Peyer's patch (tissue), 4 donors: Measurements from ENCODE around the gene TMTC2. TPM values are rescaled to one million over a fixed set of nuclear protein-coding genes. Genes with fewer than 3 reads are reported as not detected.

Experiments
- DNase-seq, 3 donors: peaks; one replicate each; pipeline ENCODE4 v3.0.0-alpha.2; 2017 to 2019
- H3K27ac ChIP-seq, 4 donors: fragments of 200-600 bp; sonication (generic); one replicate each; pipeline ENCODE4 v1.5.1; 2016 to 2019
- H3K27me3 ChIP-seq, 2 donors: fragments of 200-600 bp; sonication (generic); one replicate each; pipeline ENCODE4 v1.5.1; 2019
- H3K36me3 ChIP-seq, 3 donors: fragments of 200-600 bp; sonication (generic); one replicate each; pipeline ENCODE4 v1.5.1; 2016 to 2019
- H3K4me1 ChIP-seq, 4 donors: fragments of 200-600 bp; sonication (generic); one replicate each; pipeline ENCODE4 v1.5.1; 2016 to 2019
- H3K4me3 ChIP-seq, 4 donors: fragments of 200-600 bp; sonication (generic); 1 replicate in 3 of 4; 2 replicates in 1 of 4; pipeline ENCODE4 v1.5.1; 2016 to 2019; ENCODE audit warnings: mild to moderate bottlenecking in 1 of 4
- H3K9me3 ChIP-seq, 4 donors: fragments of 200-600 bp; sonication (generic); one replicate each; pipeline ENCODE4 v1.5.1; 2016 to 2019; ENCODE audit warnings: mild to moderate bottlenecking in 1 of 4
- CTCF ChIP-seq, 6 experiments: fragments of 450-650 bp in 4 of 6; fragments of 200-600 bp in 2 of 6; sonication (generic) in 1 of 6; IDR thresholded peaks; one replicate each; pipeline ENCODE4 v1.5.1; 2017 to 2019; ENCODE audit warnings: antibody characterized with exemption in 6 of 6, mild to moderate bottlenecking in 3 of 6, moderate library complexity in 1 of 6
- POLR2A ChIP-seq, 2 donors: fragments of 450-650 bp; IDR thresholded peaks; one replicate each; pipeline ENCODE4 v1.5.1; 2017; ENCODE audit warnings: antibody characterized with exemption in 2 of 2, mild to moderate bottlenecking in 2 of 2, moderate library complexity in 2 of 2
- total RNA-seq, 4 donors: library from RNA; depleted of rRNA; stranded (reverse); fragments of >200 nt; gene quantifications; one replicate each; pipeline ENCODE4 v1.1.0, GENCODE V29; 2016

TMTC2 gene
- total RNA-seq, 4 donors from 2014 or later = 7.0 to 19.8 (median 8.5) TPM

- Histone ChIP-seq H3K36me3 (no peaks in the 10 kb centered on the region), H3K4me1 (no peaks in the 10 kb centered on the region), H3K4me3 (no peak overlapping the region), H3K27ac (no peak overlapping the region), H3K27me3 (no peaks in the 10 kb centered on the region), H3K9me3 (no peaks in the 10 kb centered on the region)
- TF ChIP-seq CTCF (IDR thresholded peaks at IDR 0.05) (no peak), POLR2A (IDR thresholded peaks at IDR 0.05) (no peak)
- no peak for DNase-seq
Measured at GRCh38 chr12:82728710-82729109, 42.0 kb downstream of the TMTC2 start.

- DNase-seq = no peak
- H3K27me3 ChIP-seq = no peaks in the 10 kb centered on the region
- H3K4me1 ChIP-seq = no peaks in the 10 kb centered on the region
- H3K9me3 ChIP-seq = no peaks in the 10 kb centered on the region
- no peak overlapping the region for H3K27ac ChIP-seq
- no peak for TF ChIP-seq CTCF (IDR thresholded peaks at IDR 0.05)
- no peak for TF ChIP-seq POLR2A (IDR thresholded peaks at IDR 0.05)
- no peaks in the 10 kb centered on the region for H3K36me3 ChIP-seq
- no peak overlapping the region for H3K4me3 ChIP-seq
Measured at GRCh38 chr12:82730953-82731459, 44.3 kb downstream of the TMTC2 start.

- Histone ChIP-seq H3K9me3 (no peaks in the 10 kb centered on the region), H3K27me3 (no peaks in the 10 kb centered on the region), H3K36me3 (no peaks in the 10 kb centered on the region), H3K4me1 (no peaks in the 10 kb centered on the region), H3K27ac (no peak overlapping the region), H3K4me3 (no peak overlapping the region)
- no peak for DNase-seq
- TF ChIP-seq POLR2A (IDR thresholded peaks at IDR 0.05) = no peak
- no peak for TF ChIP-seq CTCF (IDR thresholded peaks at IDR 0.05)
Measured at GRCh38 chr12:82740129-82741000, 53.7 kb downstream of the TMTC2 start.

- no peak for DNase-seq
- Histone ChIP-seq H3K9me3 (no peaks in the 10 kb centered on the region), H3K27me3 (no peaks in the 10 kb centered on the region), H3K36me3 (no peaks in the 10 kb centered on the region), H3K4me3 (no peak overlapping the region), H3K4me1 (no peaks in the 10 kb centered on the region), H3K27ac (no peak overlapping the region)
- TF ChIP-seq POLR2A (IDR thresholded peaks at IDR 0.05) = no peak
- no peak for TF ChIP-seq CTCF (IDR thresholded peaks at IDR 0.05)
Measured at GRCh38 chr12:82745063-82745674, 58.5 kb downstream of the TMTC2 start.

GRCh38 chr12:82745807-82746206 lies 59.1 kb downstream of the TMTC2 start:
- TF ChIP-seq POLR2A (IDR thresholded peaks at IDR 0.05) (no peak), CTCF (IDR thresholded peaks at IDR 0.05) (no peak)
- H3K27ac ChIP-seq = no peak overlapping the region

More at GRCh38 chr12:82745807-82746206, 59.1 kb downstream of the TMTC2 start:
- no peaks in the 10 kb centered on the region for H3K27me3 ChIP-seq
- H3K36me3 ChIP-seq = no peaks in the 10 kb centered on the region
- no peak overlapping the region for H3K4me3 ChIP-seq
- H3K4me1 ChIP-seq = no peaks in the 10 kb centered on the region
- DNase-seq = no peak
- no peaks in the 10 kb centered on the region for H3K9me3 ChIP-seq
